HG03139 (cell line): ENCODE measurements around the gene DGKI.

ENCODE experiments used
- ATAC-seq: cut with Tn5 transposase; IDR thresholded peaks from one replicate; pipeline ENCODE4 v1.9.1; 2021; ENCODE audit not compliant: unreplicated experiment

DGKI gene

DNA sequence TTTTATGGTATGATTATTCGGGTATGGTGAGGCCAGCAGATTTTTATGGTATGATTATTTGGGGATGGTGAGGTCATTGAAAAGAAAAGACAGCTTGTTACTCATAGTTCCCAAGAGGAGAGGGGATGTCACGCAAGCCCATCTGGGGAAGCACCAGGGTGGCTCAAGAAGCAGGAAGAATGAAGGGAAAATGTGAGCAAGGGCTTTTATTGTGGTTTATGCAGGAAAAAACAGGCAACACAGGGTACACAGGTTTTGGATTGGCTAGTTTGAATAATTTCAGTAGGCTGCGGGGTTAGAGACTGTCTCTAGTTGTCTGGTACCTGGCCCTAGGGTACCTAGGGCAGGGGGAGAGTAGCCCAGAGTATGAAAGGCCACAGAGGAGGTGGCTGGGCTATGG, 26.8 kb upstream of the DGKI start:
- no peak for ATAC-seq

DNA sequence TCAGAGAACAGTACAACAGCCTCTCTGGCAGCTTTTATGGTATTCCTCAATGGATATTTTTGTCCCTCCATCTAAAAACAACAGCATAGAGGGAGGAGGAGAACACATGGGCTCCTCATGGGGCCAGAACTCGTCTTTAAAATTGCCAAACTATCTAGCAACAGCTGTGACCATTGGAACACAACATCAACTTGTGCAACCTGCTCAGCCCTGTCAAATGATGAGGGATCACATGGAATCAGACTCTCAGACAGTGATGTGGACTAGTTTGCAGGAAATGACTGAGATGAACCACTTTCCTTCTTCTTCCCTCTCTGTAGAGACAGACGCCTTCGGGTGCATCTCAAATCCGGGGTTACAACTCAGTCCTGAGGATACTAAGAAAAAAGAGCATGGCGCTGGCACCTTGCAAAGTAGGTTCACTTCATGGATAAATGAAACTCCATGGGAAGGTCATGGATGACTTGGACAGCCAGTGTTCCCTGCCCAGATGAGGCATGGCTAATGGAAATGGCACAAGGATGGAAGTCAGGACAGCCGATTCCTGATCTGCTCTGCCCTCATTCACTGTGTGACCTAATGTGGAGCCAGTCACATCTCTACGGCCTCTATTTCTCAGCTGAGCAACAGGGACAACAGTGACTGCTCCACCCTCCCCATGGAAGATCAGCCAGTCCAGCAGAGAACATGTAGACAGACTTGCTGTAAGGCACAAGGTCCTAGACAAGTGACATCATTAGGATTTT, 24.6 kb upstream of the DGKI start:
- no peak for ATAC-seq

DNA sequence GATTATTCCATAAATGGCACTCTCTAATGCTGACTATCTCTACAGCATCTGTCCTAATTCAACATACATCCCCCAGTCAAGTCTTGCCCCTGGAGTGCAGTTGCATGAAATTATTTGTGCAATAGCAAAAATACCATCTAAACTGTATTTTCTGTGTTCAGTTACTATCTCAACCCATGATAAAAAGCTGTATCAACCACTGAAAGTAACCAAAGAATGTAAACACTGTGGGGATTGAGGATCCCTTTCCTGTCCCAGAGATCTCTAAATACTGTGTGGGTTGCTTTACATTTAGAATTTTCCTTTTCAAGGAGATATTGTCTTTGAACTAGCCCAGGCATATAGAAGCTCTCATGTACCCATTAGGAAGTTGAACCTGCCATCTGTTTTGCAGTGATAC, 23.9 kb upstream of the DGKI start:
- no peak for ATAC-seq

DNA sequence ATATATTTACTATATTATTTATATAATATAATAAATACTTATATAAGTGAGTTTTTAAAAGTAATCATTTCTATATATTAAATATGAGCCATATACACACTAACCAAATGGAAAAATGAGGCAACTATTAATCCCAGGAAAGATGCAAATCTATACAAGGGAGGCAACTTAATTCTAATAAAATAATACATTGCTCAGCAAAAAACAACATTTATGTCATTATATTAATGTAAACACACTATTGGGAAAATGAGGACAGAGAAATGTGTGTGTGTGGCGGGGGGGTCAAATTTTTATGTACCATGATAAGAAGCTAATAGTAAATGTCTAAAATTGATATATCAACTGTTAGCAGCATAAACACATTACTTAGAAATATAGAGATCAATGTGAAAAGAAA, 23.3 kb upstream of the DGKI start:
- no peak for ATAC-seq

DNA sequence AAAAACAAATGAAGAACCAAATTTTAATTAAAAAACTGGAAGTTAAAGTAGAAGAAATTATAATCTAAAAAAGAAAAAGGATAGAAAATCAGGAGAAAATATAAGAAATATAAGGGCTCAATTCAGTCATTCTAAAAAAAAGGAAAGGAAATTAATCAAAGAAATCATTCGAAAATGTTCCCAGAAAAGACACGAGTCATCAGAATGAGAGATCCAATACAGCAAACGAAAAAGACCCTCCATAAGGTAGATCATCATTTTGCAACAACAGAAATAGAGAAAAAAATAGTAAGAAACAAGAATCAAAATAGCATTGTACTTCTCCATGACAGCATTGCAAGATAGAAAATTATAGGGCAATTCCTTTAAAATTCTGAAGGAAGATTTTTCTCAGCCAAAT, 22.5 kb upstream of the DGKI start:
- no peak for ATAC-seq

DNA sequence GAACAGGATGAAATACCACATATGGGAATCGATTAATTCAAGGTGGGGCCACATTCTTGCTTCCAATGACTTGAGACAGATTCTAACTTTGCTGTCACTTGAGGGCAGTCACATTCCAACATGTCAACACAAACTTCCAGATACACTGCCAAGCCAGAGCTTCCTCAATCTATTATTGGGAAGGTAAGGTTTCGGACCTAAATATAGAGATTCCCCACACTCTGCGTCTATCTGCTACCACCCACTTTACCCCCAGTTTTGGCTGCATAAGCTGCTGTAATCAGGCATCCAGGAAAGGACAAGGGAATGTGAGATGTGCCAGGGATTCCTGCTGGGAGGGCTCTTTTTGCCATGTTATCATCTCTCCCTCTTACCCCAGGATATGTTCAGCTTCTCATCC, 20.5 kb upstream of the DGKI start:
- no peak for ATAC-seq

DNA sequence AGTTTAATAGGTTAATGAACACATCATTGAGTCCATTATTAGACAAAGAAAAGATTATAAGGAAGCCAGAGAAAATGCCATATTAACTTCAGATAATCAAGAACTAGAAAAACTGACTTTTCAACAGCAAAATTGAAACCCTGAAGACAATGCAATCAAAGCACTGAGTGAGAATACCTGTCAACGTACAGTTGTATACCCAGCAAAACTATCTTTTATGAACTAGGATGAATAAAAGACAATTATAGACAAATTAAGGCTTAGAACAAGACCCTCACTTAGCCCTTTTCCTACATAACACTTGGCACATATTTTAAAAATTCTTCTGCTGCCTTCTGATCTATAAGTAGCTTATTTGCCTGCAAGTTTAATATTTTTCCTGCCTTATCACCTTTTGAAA, 19.0 kb upstream of the DGKI start:
- no peak for ATAC-seq

DNA sequence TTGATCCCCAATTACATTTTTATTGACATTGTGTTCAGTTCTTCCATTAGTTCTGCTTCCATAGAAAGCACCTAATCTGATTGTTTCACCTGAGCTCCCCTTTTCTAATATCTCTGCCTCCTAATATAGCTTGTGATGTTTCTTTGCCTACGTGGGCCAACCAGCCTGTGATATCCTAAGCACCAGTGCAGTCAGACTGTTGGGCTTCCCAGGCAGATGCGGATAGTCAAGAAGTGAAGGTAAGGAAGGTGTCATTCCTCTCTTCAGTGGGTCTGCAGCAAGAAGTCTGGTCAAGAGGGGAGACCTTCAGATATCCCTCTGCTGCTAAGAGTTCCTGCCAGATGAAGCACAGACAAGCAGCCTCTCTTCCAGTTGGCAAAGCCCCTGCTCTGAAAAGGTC, 16.2 kb upstream of the DGKI start:
- ATAC-seq: no peak

DNA sequence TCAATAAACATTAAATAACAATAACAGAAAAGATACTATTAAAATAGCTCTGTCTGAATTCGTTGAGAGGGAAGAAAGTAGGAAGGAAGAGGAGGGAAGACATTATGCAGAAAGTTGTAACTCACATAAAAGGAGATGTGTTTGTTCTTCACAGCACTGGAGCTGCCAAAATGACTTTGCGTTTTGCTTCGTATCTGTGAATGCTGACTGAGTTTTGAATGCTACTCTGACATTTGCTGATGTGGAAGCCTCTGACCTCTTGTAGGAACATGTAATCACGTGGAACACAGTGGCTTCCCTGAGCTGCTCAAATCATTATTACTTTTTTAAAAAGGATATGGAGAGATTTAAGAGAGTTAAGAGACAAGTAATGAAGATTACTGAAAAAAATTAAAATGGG, 15.6 kb upstream of the DGKI start:
- no peak for ATAC-seq

DNA sequence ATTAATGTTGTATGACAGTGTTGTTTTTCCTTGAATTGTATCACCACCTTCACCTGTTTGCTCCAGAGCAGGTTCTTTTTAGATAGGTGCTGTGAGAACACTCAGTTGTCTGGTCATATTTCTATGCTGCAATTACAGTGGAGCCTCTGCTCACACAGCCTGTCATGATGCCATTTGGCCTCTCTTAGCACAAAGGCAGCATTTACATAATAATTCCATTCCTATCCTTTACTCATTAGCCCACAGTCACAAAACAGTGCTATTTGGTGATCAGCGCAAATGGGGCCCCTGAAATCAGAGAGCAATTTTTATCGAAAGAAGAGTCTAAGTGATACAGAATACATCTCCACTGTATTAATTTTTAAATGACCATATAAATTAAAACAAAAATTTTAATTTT, 13.8 kb upstream of the DGKI start:
- no peak for ATAC-seq

DNA sequence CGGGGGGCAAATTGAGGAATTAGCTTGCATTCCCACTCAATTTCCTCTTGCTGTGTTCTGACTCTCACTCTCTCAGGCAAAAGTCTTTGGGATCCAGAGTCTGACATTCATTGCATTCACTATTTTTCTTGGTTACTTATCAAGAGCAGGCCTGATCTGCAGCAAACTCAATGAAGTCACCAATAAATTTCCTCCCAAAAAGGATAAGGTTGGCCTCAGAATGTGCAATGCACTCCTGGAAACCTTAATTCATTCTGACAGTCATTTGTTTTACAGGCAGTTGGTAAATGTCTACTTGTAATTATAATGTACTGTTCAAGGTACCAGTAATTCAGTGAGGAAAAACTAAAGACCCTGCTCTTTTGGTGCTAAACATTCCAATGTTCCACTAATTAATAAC, 6.3 kb upstream of the DGKI start:
- no peak for ATAC-seq

DNA sequence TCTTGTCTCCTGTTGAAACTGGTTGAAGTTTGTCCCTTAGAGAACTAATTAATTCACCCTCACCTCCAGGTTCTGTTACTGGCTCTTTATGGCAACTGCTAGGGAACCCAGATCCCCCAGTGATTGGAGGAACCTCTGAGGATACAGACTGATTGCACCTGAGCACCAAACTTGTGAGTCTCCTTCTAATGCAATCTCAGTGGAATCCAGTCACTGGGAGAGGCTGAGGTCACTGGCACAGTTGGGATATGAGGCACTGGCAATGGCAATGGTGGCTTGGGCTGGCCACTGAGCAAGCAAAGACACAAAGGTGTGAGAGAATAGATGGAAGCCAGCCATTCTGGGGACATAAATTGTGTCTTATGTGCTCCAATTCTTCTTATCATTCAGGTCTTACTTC, 5.3 kb upstream of the DGKI start:
- no peak for ATAC-seq

DNA sequence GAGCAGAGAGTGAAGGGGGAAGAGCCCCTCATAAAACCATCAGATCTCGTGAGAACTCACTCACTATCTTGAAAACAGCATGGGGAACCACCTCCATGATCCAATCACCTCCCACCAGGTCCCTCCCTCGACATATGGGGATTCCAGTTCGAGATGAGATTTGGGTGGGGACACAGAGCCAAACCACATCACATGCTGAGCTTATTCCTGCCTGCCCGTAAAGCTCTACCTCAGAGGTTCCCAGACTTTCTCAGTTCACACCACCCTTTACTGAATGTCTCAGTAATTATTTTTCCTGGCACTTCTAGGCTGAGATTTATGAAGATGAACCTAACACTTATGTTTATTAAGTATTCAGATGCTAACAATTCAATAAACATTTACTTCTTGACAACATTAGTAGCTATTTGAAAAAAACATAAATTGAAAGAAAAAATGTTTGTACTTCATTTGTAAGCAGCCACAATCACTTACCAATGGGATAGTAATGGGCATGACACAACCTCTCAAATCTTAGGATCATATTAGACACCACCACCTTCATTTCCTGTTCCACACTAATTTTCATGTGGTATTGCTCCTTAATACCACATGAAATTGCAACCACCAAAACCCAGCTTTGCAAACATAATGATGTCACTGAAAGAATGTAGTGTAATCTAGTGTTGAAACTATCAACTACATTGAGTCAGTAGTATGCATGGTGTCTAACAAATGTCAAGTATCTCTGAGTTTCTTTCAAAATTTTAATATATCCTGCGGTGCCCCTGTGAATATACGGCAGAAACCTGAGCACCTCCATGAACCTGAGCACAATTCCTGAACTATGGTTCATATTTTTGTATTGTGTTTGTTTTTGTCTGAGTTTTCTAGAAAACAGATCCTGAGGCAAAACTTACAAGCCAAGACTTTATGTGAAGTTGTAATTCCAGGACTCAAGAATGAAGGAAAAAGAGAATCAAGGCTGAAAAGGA, 4.5 kb upstream of the DGKI start:
- no peak for ATAC-seq

DNA sequence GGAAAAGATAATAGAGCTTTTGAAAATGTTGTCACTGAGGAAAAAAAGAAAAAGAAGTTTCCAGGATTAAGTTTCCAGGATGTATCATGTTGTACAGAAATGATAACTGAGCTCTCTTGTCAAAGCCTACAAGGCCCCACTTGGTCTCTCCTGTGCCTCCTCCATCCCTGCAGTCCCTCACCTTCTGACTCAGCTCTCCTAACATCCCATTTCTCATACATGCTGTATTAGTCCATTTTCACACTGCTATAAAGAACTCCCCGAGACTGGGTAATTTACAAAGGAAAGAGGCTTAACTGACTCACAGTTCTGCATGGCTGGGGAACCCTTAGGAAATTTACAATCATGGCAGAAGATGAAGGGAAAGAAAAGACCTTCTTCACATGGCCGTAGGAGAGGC, 3.8 kb upstream of the DGKI start:
- no peak for ATAC-seq

DNA sequence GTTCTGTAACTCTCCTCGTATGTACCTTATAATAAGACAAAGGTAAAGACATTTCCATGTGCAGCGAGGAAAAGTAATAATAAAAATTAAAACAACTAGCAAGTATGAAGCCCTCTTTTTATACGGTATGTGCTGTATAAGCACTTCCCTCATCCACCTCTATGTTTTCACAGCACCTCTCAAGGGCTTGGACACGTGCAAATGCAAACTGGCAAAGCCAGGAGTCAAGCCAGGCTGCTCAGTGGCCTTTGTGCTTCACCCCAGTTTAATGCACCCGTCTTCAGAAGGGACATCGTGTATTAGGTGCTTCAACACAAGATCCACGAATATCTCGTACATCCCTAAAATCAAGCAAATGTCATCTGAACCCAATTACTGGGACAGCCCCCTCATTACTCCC, 1.3 kb upstream of the DGKI start:
- ATAC-seq: no peak

DNA sequence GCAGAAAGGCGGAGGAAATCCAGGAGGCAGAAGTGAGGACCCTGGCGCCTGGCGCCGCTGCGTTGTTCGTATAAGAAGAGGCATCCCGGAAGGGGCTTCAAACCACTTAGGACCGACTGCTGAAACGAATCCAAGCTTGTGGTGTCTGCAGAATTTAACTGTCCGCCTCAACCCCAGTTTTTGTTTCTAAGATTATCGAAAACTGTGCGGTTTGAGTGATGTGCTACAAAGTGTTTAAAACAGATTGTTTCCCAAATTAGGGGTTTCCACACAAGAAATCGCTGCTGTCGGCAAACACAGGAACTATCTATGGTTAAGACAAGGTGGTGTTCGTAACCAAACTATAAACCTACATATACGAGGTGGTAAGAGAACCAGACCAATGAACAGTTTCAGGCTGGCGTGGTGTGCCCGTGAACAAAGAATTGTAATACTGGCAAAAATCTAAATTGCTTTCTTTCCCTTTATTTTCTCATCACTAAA, 835 bp upstream of the DGKI start:
- ATAC-seq: no peak

DNA sequence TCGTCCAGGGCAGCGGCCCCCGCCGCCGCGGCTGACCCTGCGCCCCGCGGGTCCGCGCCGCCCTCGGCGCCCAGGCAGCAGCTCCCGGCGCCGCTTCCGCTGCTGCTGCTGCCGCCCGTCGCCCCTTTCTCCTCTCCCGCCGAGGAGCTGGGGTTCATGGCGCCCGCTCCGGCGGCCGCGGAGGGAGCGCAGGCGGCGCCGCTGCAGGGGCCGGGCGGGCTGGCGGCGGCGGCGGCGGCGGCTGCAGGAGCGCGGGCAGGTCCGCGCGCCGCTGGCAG, 286 bp downstream of the DGKI start:
- peak; percentile 40 for ATAC-seq

DNA sequence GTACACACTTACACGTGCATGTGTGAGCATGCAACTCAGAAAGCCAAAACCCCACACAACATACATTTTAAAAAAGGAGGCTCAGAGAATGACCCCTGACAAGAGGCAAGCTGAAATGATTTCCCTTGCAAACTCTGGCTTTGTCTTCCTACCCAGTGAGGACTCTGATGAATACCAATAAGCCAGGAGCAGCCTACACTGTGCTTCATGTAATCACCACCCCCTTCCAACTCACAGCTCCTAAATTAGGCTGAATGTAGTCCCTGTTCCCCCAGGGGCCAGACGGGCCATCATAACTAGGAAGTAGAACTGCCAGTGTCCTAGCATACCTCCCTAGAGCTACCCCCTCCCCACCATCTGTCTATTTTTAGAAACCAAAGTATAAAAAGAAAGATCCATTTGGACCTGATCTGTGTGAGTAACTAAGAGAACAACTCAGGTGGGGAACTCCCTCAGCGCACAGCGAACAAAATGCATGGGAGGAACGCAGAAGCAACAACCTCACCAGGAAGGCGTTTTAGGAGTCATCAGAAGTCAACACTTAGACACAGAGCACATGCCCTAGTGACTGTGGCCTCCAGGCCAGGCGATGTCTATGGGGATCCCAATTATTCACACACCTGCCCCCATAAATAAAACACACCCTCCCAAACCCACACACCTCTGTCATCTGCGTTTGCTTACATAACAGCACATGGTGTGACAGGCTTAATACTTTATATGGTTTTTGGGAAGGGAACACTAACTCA, 1.9 kb downstream of the DGKI start:
- ATAC-seq: no peak

DNA sequence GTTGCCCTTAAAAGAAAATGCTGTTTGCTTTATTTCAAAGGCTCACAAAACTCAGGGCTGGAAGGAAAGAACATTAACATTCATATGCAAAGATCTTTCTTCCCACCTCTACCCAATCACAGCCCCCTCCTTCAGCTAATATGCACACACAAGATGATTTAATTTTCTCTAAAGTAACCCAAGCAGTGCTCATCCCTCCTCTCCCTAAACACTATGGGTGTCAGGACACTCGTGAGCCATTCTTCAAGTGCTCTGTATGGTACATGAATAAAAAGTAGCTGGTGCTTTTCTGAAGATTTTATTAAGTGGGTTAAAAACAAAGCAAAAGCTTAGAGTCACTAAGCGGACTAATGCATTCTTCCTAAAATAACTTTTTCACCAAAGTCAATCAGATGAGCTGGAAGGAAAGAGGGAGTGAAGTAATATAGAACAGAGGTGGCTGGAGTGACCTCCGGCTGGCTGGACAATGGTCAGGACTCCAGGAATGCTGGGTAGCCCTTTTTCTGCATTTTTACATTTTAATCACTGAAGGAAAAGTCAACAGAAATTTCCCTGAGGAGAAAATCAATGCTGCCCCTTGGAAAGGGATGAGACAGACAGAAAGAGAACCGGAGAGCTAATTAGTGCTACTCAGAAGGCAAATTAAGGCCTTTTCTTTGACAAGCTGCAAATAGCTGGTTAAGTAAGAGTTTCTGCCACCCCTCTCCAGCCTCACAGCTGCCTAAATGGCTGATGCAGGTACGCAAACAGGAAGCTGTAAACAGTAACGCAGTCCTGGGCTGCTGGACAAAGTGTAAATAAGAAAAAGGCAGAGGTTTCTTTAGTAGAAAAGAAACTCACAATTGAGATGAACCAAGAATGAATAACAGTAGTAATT, 6.6 kb downstream of the DGKI start:
- ATAC-seq: no peak

DNA sequence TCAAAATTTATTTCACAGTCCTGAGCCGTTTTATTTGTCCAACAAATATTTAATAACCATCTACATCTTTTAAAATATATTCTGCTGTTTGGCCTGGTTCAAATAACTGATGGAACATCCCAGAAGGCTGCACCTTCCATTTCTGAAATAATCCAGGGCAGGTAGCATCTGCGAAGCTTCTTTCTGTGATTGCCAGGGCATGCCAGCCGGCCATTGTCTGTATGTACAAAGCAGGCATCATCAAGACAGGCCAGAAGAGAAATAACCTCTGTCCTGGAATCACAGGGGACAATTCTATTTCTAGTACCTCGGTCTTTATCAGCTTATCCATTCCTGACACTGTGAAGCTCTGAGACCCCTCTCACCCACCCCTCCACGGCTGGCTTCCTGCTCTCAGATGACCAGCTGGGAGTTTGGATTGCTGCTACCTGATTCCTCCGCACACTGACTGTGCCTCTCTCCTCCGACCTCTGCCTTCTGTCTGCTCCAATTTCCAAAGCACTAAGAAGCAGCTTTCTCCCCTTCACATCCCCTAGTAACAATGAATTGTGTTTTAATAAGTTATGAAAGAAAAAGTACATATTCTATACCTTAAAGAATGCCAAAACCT, 8.0 kb downstream of the DGKI start:
- ATAC-seq: no peak
